Thoracic aorta (tissue), 2 donors: ENCODE results near the gene IL1RAPL2. TPM values are rescaled to one million over a fixed set of nuclear protein-coding genes. Genes with fewer than 3 reads are reported as not detected.

ENCODE experiments used
- ATAC-seq: fragments of 150-250 bp; one replicate; pipeline ENCODE4 v1.8.0; 2017; ENCODE audit warnings: low read depth; ENCODE audit not compliant: insufficient number of reproducible peaks, low FRiP score
- DNase-seq: peaks from one replicate; pipeline ENCODE4 v3.0.0-alpha.2; 2020; ENCODE audit warnings: low spot score
- H3K27ac ChIP-seq, 2 donors: fragments of 200-600 bp; sonication (generic); 1 replicate in 1 of 2; 2 replicates in 1 of 2; pipeline ENCODE4 v1.5.1; 2016; ENCODE audit warnings: mild to moderate bottlenecking in 2 of 2, moderate library complexity in 2 of 2
- H3K27me3 ChIP-seq: fragments of 200-600 bp; sonication (generic); replicated peaks from 2 replicates; pipeline ENCODE4 v1.6.0; 2016; ENCODE audit warnings: mild to moderate bottlenecking; ENCODE audit not compliant: insufficient read depth
- H3K36me3 ChIP-seq: fragments of 200-600 bp; sonication (generic); one replicate; pipeline ENCODE4 v1.5.1; 2016
- H3K4me1 ChIP-seq, 2 donors: fragments of 200-600 bp; sonication (generic); 1 replicate in 1 of 2; 2 replicates in 1 of 2; pipeline versions ENCODE4 v1.5.1 to v1.6.0; 2016; ENCODE audit warnings: low read depth in 2 of 2, mild to moderate bottlenecking in 1 of 2; ENCODE audit not compliant: control insufficient read depth in 1 of 2
- H3K4me3 ChIP-seq: fragments of 200-600 bp; sonication (generic); 2 replicates; pipeline ENCODE4 v1.5.1; 2016; ENCODE audit warnings: mild to moderate bottlenecking
- H3K9me3 ChIP-seq: fragments of 200-600 bp; sonication (generic); 2 replicates; pipeline ENCODE4 v1.5.1; 2016
- CTCF ChIP-seq: fragments of 200-600 bp; sonication (generic); IDR thresholded peaks from one replicate; pipeline ENCODE4 v1.5.1; 2019; ENCODE audit warnings: antibody characterized with exemption
- total RNA-seq, 2 donors: library from RNA; depleted of rRNA; stranded (reverse); fragments of >200 nt; gene quantifications; one replicate each; pipeline versions ENCODE4 v1.1.0 to v1.2.3, GENCODE V29; 2016

The IL1RAPL2 gene
- total RNA-seq, 2 donors from 2014 or later, result not detected

GRCh38 chrX:105703876-105704275, 1137.9 kb downstream of the IL1RAPL2 start:
- Histone ChIP-seq H3K36me3 (no peaks in the 10 kb centered on the region), H3K9me3 (no peaks in the 10 kb centered on the region), H3K4me3 (no peak overlapping the region), H3K27me3 (no peaks in the 10 kb centered on the region), H3K27ac (no peak overlapping the region), H3K4me1 (no peaks in the 10 kb centered on the region)
- DNase-seq (no peak), ATAC-seq (no peak)
- no peak for TF ChIP-seq CTCF

- no peaks in the 10 kb centered on the region for H3K4me1 ChIP-seq
- no peaks in the 10 kb centered on the region for H3K27me3 ChIP-seq
- H3K4me3 ChIP-seq, result no peak overlapping the region
- ATAC-seq (no peak), DNase-seq (no peak)
- no peaks in the 10 kb centered on the region for H3K36me3 ChIP-seq
- TF ChIP-seq CTCF, result no peak
- no peaks in the 10 kb centered on the region for H3K9me3 ChIP-seq
- no peak overlapping the region for H3K27ac ChIP-seq
Measured at GRCh38 chrX:105706041-105706440, 1140.0 kb downstream of the IL1RAPL2 start.

GRCh38 chrX:105711805-105712204, 1145.8 kb downstream of the IL1RAPL2 start:
- no peaks in the 10 kb centered on the region for H3K4me1 ChIP-seq
- H3K36me3 ChIP-seq, result no peaks in the 10 kb centered on the region
- no peak for TF ChIP-seq CTCF
- no peak overlapping the region for H3K4me3 ChIP-seq
- H3K27ac ChIP-seq, result no peak overlapping the region
- ATAC-seq (no peak), DNase-seq (no peak)
- H3K9me3 ChIP-seq, result no peaks in the 10 kb centered on the region
- H3K27me3 ChIP-seq, result no peaks in the 10 kb centered on the region

- ATAC-seq (no peak), DNase-seq (no peak)
- H3K27me3 ChIP-seq, result no peaks in the 10 kb centered on the region
- no peaks in the 10 kb centered on the region for H3K36me3 ChIP-seq
- no peaks in the 10 kb centered on the region for H3K9me3 ChIP-seq
- no peak for TF ChIP-seq CTCF
- no peak overlapping the region for H3K27ac ChIP-seq
- H3K4me3 ChIP-seq, result no peak overlapping the region
- no peaks in the 10 kb centered on the region for H3K4me1 ChIP-seq
Measured at GRCh38 chrX:105715746-105716145, 1149.7 kb downstream of the IL1RAPL2 start.

- Histone ChIP-seq H3K9me3 (no peaks in the 10 kb centered on the region), H3K36me3 (no peaks in the 10 kb centered on the region), H3K27ac (no peak overlapping the region), H3K4me3 (no peak overlapping the region), H3K4me1 (no peaks in the 10 kb centered on the region), H3K27me3 (no peaks in the 10 kb centered on the region)
- TF ChIP-seq CTCF, result no peak
- ATAC-seq (no peak), DNase-seq (no peak)
Measured at GRCh38 chrX:105723966-105724735, 1158.2 kb downstream of the IL1RAPL2 start.
